MM.1S (cell line): ENCODE data around the gene AUP1.

Experiments used
- DNase-seq: peaks from one replicate; pipeline ENCODE4 v3.0.0-alpha.2; 2015
- H2AFZ ChIP-seq: fragments of 300-600 bp; sonication (generic); 2 replicates; pipeline ENCODE4 v1.6.0; 2016; ENCODE audit warnings: antibody characterized with exemption, low read length
- H3F3A ChIP-seq: fragments of 300-600 bp; sonication (generic); 2 replicates; pipeline ENCODE4 v1.6.1; 2016; ENCODE audit warnings: mild to moderate bottlenecking, antibody characterized with exemption, low read length, moderate library complexity, mixed read lengths; ENCODE audit not compliant: insufficient read depth
- H3K27ac ChIP-seq: fragments of 300-600 bp; sonication (generic); 2 replicates; pipeline ENCODE4 v1.5.1; 2016; ENCODE audit warnings: mild to moderate bottlenecking, low read length
- H3K27me3 ChIP-seq: fragments of 300-600 bp; sonication (generic); replicated peaks from 2 replicates; pipeline ENCODE4 v1.6.0; 2016; ENCODE audit warnings: low read length; ENCODE audit not compliant: insufficient read depth
- H3K36me3 ChIP-seq: fragments of 300-600 bp; sonication (generic); replicated peaks from 2 replicates; pipeline ENCODE4 v1.6.1; 2016; ENCODE audit warnings: mild to moderate bottlenecking, low read length, mixed read lengths; ENCODE audit not compliant: insufficient read depth
- H3K4me1 ChIP-seq: fragments of 300-600 bp; sonication (generic); 2 replicates; pipeline ENCODE4 v1.6.1; 2016; ENCODE audit warnings: low read length, mixed read lengths
- H3K4me2 ChIP-seq: fragments of 300-600 bp; sonication (generic); 2 replicates; pipeline ENCODE4 v1.6.0; 2016; ENCODE audit warnings: low read depth, low read length
- H3K4me3 ChIP-seq: fragments of 300-600 bp; sonication (generic); 2 replicates; pipeline ENCODE4 v1.5.1; 2016; ENCODE audit warnings: low read length, mixed read lengths
- H3K79me2 ChIP-seq: fragments of 300-600 bp; sonication (generic); 2 replicates; pipeline ENCODE4 v1.6.1; 2016; ENCODE audit warnings: mixed run types, low read length, mixed read lengths
- H3K9ac ChIP-seq: fragments of 300-600 bp; sonication (generic); 2 replicates; pipeline ENCODE4 v1.6.1; 2016; ENCODE audit warnings: low read length, mixed read lengths
- H3K9me2 ChIP-seq: fragments of 300-600 bp; sonication (generic); replicated peaks from 2 replicates; pipeline ENCODE4 v1.6.1; 2016; ENCODE audit warnings: mild to moderate bottlenecking, low read length, mixed read lengths; ENCODE audit not compliant: insufficient read depth
- H3K9me3 ChIP-seq: fragments of 300-600 bp; sonication (generic); replicated peaks from 2 replicates; pipeline ENCODE4 v1.6.1; 2016; ENCODE audit warnings: mild to moderate bottlenecking, low read length, mixed read lengths; ENCODE audit not compliant: insufficient read depth
- H4K20me1 ChIP-seq: fragments of 300-600 bp; sonication (generic); 2 replicates; pipeline ENCODE4 v1.6.1; 2016; ENCODE audit warnings: mild to moderate bottlenecking, low read length, moderate library complexity, mixed read lengths; ENCODE audit not compliant: insufficient read depth
- EZH2 ChIP-seq: fragments of 300-600 bp; sonication (generic); optimal IDR thresholded peaks from 2 replicates; pipeline ENCODE3; 2017; ENCODE audit warnings: low read depth, mild to moderate bottlenecking, antibody characterized with exemption, low read length, mixed read lengths
- EZH2phosphoT487 ChIP-seq: fragments of 300-600 bp; sonication (generic); IDR thresholded peaks from 2 replicates; pipeline ENCODE4 v1.6.1; 2018; ENCODE audit warnings: antibody characterized with exemption, low read length
- TF ChIP-seq, protein P1 (sequence below): fragments of 300-600 bp; sonication (generic); IDR thresholded peaks from 2 replicates; pipeline ENCODE4 v1.5.1; 2016; ENCODE audit warnings: antibody characterized with exemption, low read length, mixed read lengths

Gene AUP1

GRCh38 chr2:74499267-74499939, 30.1 kb downstream of the AUP1 start, which contains the start of gene LBX2:
Gene LBX2, minus strand, starts transcription at chr2:74499603. Its CDS starts 66 bp downstream, at chr2:74499537.
- Histone ChIP-seq H3K9ac (no peak within 1 kb of the TSS), H3K27me3 (peaks cover 25% of the 10 kb centered on the region), H3K4me2 (peak within 1 kb of the TSS; percentile 71), H3K79me2 (no peaks in the 10 kb centered on the region), H3K4me3 (peak within 1 kb of the TSS; percentile 49; the same call in 1 of the 2 replicates), H3F3A (0 out of 2 replicates have a peak, but pooled peaks cover 6% of the 10 kb centered on the region), H3K27ac (no peak within 1 kb of the TSS), H2AFZ (peak within 1 kb of the TSS; percentile 61), H3K36me3 (no peaks in the 10 kb centered on the region), H3K9me2 (no peaks in the 10 kb centered on the region), H3K9me3 (no peaks in the 10 kb centered on the region), H3K4me1 (peaks cover 6% of the 10 kb centered on the region; the same call in 1 of the 2 replicates), H4K20me1 (no peaks in the 10 kb centered on the region)
- TF ChIP-seq EZH2, result no peak
- TF ChIP-seq, protein P1, sequence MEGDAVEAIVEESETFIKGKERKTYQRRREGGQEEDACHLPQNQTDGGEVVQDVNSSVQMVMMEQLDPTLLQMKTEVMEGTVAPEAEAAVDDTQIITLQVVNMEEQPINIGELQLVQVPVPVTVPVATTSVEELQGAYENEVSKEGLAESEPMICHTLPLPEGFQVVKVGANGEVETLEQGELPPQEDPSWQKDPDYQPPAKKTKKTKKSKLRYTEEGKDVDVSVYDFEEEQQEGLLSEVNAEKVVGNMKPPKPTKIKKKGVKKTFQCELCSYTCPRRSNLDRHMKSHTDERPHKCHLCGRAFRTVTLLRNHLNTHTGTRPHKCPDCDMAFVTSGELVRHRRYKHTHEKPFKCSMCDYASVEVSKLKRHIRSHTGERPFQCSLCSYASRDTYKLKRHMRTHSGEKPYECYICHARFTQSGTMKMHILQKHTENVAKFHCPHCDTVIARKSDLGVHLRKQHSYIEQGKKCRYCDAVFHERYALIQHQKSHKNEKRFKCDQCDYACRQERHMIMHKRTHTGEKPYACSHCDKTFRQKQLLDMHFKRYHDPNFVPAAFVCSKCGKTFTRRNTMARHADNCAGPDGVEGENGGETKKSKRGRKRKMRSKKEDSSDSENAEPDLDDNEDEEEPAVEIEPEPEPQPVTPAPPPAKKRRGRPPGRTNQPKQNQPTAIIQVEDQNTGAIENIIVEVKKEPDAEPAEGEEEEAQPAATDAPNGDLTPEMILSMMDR, result no peak
- no peak for DNase-seq

- Histone ChIP-seq H3K9me2 (no peaks in the 10 kb centered on the region), H3K9ac (no peak overlapping the region), H3K4me1 (peaks cover 5% of the 10 kb centered on the region; the same call in 1 of the 2 replicates), H3K9me3 (no peaks in the 10 kb centered on the region), H3K27me3 (peaks cover 25% of the 10 kb centered on the region), H3F3A (0 out of 2 replicates have a peak, but pooled peaks cover 3% of the 10 kb centered on the region), H3K4me2 (peak overlapping the region; percentile 71), H4K20me1 (no peaks in the 10 kb centered on the region), H3K4me3 (peak overlapping the region; percentile 49; the same call in 1 of the 2 replicates), H2AFZ (peak overlapping the region; percentile 61), H3K27ac (no peak overlapping the region), H3K79me2 (no peaks in the 10 kb centered on the region), H3K36me3 (no peaks in the 10 kb centered on the region)
- no peak for DNase-seq
- TF ChIP-seq EZH2phosphoT487, result no peak
- TF ChIP-seq, protein P1, result no peak
- TF ChIP-seq EZH2, result no peak
Measured at GRCh38 chr2:74498500-74499266, 30.8 kb downstream of the AUP1 start.

DNA sequence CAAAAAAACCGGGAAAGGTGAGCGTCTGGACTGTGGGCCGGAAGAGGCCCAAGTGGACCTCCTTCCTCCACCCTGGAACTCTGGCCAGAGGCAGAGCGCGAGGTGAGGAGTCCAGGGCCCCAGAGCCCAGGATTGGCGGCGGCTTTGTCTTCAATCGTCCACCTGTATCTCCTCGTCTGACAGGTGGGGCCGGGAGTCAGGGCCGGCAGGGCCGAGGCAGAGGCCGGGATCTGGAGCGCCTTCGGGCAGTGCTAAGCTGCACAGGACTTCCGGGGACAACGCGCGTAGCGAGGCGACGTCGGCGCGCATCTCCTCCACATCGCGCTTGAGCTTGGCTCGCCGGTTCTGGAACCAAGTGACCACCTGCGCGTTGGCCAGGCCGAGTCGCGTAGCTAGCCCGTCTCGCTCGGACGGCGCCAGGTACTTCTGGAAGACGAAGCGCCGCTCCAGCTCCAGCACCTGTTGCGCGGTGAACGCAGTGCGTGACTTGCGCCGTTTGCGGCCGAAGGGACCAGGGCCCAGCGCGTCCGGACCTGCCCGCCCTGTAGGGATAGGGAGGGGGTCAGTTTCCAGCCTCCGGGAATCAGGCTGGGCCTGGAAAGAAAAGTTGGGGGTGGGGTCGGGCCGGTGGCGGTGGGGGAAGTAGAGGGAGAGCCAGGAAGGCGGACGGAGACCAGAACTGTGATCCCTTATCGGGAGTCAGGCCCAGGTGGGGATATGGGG, 31.6 kb downstream of the AUP1 start:
- no peaks in the 10 kb centered on the region for H3K9me2 ChIP-seq
- no peak overlapping the region for H3K27ac ChIP-seq
- no peak for DNase-seq
- H3K4me3 ChIP-seq, result peak overlapping the region; percentile 49
- H3F3A ChIP-seq, result 0 out of 2 replicates have a peak, but pooled peaks cover 3% of the 10 kb centered on the region
- peak overlapping the region; percentile 71 for H3K4me2 ChIP-seq
- H3K4me1 ChIP-seq, result no peaks in the 10 kb centered on the region
- H2AFZ ChIP-seq, result peak overlapping the region; percentile 61
- H3K79me2 ChIP-seq, result no peaks in the 10 kb centered on the region
- H3K9ac ChIP-seq, result no peak overlapping the region
- H3K27me3 ChIP-seq, result peaks cover 25% of the 10 kb centered on the region
- no peaks in the 10 kb centered on the region for H3K36me3 ChIP-seq
- no peaks in the 10 kb centered on the region for H4K20me1 ChIP-seq
- TF ChIP-seq, protein P1, result no peak
- TF ChIP-seq EZH2, result no peak
- no peaks in the 10 kb centered on the region for H3K9me3 ChIP-seq
